ENCODE data around the gene NCF4.

GRCh38 chr22:36900225-36900624 is 39.4 kb downstream of the NCF4 start:
- TF ChIP-seq, protein P1, sequence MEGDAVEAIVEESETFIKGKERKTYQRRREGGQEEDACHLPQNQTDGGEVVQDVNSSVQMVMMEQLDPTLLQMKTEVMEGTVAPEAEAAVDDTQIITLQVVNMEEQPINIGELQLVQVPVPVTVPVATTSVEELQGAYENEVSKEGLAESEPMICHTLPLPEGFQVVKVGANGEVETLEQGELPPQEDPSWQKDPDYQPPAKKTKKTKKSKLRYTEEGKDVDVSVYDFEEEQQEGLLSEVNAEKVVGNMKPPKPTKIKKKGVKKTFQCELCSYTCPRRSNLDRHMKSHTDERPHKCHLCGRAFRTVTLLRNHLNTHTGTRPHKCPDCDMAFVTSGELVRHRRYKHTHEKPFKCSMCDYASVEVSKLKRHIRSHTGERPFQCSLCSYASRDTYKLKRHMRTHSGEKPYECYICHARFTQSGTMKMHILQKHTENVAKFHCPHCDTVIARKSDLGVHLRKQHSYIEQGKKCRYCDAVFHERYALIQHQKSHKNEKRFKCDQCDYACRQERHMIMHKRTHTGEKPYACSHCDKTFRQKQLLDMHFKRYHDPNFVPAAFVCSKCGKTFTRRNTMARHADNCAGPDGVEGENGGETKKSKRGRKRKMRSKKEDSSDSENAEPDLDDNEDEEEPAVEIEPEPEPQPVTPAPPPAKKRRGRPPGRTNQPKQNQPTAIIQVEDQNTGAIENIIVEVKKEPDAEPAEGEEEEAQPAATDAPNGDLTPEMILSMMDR (conservative IDR thresholded peaks at IDR 0.05; ENCODE audit: low read depth, low read length), result no peak
- TF ChIP-seq RAD21 (IDR thresholded peaks at IDR 0.05; ENCODE audit: low read length) (no peak), POLR2A (IDR thresholded peaks at IDR 0.05; ENCODE audit: low read depth, low read length) (no peak), MAFK (IDR thresholded peaks at IDR 0.05; ENCODE audit: low read depth, low read length) (no peak)

Measured in IMR-90 (cell line).